H54 (cell line): Measurements from ENCODE around the gene FAM107B.
A peak's percentile ranks its signal among the peaks of the same experiment; 100 is the strongest.
"Not testable (repeated sequence)": the region's sequence is repeated elsewhere in the genome, so short reads cannot be mapped to it uniquely, and the experiment has no call there.

Experiments used
- DNase-seq: peaks from one replicate; pipeline ENCODE4 v3.0.0; 2011; ENCODE audit warnings: low spot score, mixed read lengths; ENCODE audit not compliant: insufficient read length
- FAIRE-seq: peaks from 3 replicates; lab custom pipeline; 2011; peaks lifted over from hg19 to GRCh38; lab: Jason Lieb, UNC
- POLR2A ChIP-seq: IDR thresholded peaks from 2 replicates; pipeline ENCODE4 v1.6.1; 2011; ENCODE audit warnings: low read depth, mild to moderate bottlenecking, low read length

The FAM107B gene

DNA sequence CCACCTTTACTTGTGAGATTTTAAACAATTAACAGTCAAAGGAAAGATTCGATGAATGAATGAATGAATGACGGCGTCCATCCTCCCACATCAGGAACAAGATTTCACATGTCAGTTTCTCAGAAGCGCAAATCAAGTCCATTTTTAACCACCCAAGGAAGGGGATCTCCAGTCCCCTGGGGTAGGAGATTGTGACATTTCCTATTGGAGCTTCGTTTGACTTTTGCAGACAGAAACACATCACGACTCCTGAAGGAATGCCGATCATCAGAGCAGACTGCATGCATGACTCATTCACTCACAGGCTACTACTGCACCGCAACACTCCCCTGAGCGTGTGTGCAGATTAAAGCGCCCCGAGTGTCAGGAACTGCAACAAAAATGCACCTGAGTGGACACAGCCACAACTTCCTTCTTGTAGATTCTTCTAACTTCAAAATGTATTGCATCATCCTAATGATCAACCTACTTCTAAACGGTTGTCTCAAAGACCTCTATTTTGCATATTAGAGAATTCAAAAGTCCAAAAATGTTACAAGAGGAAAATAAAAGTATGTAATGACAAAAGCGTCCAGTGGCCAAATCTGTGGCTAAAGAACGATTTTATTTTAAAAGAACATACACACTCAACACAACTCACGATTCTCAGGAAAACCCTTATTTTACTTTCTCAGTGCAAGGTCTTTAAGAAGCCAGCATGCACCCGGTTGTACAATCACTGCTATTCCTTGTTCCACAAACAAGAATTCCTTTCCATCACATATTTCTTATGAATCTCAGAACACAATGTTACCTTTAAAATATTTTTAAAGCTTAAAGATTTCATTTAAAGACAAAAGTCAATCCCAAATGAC lies 172.6 kb downstream of the FAM107B start:
- FAIRE-seq, result no peak
- TF ChIP-seq POLR2A, result no peak
- DNase-seq, result no peak

DNA sequence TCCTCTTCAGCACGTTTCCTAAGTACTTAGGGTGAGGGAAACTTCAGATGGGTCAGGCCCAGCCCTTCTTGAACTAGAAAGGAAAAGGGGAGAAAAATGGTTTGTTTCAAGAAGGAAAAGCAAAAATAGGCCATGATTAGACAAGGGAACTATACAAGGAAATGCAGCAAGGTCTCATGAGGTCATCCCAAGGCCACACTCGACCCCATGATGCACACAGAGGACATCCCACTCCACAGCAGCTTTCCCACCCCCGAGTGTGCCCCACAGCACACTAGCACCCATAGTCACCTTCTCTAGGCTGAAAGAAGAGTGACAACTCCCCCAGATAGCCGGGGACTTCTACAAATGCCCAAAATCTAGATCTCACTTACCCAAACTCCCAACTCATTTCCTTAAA lies 173.4 kb downstream of the FAM107B start:
- TF ChIP-seq POLR2A, result no peak
- no peak for FAIRE-seq
- no peak for DNase-seq

DNA sequence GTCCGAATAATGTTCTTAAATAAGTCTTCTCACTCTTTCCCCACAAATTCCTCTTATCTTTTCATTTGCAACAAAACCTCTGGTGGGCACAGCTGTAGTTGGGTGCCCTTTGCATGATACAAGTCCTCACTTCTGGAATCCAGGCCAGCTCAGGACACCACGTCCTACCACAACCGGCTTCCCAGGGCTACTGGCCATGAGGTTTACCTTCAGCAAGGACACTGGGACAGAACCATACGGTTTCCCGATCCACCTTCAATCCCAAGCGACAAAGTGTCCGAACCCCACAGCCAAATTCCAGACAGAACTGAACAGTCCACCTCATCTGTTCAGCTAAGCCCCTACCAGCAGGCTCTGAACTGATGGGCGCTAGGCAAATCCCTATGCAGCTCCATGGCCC lies 174.6 kb downstream of the FAM107B start:
- TF ChIP-seq POLR2A, result no peak
- no peak for FAIRE-seq
- no peak for DNase-seq

DNA sequence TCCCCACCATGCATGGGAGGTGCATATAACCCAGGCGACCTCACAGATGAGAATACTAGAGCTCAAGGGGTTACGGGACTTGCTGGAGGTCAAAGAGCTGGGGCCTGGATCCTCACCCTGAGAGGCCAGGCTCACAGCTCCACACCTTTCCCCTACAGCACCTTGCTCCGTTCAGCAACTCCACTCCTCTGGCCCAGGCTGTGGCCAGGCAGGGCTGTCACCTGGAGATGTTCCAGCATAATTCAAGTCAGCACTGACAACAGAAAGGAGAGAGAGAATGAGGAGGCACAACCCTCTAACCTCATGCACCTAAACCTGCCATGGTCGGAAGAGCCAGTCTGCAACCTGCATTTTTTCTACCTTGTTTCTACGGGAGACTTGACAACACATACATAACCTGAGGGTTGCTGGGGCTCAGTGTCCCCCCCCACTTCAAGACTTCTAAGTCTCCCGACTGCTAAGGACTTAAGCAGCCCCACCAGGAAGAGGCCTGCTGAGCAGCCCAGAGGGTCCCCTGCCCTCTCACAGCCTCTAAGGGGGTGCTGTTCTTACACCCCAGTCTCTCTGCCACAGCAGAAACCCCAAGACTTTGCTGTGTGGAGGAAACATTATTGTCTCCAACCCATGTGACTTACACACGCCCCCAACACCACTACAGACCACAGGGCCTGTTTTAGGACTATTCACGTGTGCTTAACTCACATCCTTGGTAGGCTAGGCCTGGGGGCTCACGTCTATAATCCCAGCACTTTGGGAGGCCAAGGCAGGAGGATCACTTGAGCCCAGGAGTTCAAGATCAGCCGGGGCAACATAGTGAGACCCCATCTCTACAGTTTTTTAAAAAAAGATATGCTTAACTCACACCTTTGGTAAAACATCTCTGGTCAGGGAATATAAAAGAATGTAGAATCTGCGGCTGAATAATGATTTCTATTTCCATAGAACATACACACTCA lies 175.6 kb downstream of the FAM107B start:
- DNase-seq (no peak), FAIRE-seq (no peak)
- TF ChIP-seq POLR2A, result no peak

DNA sequence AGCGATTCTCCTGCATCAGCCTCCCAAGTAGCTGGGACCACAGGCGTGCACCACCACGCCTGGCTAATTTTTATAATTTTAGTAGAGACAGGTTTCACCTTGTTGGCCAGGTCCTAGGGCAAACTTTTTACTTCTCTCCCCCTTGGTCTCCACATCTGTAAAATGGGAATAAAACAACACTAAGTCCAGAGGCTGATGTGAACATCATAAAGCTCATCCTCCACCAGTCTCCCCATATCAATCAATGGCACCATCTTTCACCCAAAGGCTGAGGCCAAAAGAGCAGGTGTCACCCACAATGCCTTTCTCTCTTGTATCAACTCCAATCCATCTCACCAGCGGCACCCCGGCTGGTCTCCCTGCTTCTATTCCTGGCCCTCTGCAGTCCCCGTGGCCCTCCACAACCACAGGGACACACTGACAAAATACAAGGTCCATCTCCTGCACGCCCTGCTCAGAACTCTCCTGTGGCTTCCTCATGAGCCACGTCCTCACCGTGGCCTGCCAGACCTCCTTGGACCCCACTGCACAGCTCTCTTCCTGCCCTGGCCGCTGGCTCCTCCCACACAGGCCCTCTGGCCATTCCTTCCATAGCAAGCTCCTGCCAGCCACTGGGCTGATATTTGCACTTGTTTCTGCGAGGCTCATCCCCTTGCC lies 179.0 kb downstream of the FAM107B start:
- FAIRE-seq, result no peak
- no peak for DNase-seq
- no peak for TF ChIP-seq POLR2A

DNA sequence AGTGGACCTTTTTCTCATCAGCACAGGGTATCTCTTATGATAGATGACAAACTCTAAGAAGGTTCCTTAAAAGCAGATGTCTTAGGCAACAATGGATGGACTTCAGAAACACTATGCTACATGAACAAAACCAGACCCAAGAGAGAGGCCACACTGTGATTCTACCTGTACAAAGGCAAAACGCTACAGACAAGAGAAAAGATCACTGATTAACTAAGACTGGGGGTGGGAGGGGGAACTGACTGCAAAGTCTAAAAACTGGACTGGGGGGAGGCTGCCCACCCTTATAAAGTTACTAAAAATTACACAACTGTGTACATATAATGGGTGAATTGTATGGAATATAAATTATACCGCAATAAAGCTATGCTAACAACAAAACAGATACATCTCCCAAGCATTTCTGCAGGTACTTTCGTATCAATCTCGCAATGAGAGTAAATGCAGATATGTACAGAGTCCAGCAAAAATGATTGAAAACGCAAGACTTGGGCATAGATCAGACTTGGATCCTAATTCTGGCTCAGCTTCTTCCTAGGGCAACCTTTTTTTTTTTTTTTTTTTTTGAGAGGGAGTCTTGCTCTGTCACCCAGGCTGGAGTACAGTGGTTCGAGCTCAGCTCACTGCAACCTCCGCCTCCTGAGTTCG lies 179.7 kb downstream of the FAM107B start:
- DNase-seq, result no peak
- no peak for TF ChIP-seq POLR2A
- no peak for FAIRE-seq

DNA sequence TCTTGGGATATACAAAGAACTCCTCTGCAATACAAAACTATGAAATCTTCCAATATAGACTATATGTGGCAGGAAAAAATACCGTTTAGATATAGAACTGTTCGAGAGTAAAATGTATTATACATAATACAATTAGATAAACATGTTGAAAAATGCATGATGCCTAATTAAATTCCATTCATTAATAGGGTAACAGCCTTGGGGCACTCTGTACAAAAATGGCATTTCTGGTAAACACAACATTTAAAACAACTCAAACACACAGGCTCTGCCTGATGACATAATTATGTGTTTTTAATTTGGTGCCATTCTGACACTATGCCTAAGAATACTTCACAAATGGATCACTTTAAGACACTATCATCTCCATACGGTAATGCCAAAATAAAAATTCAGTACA lies 180.9 kb downstream of the FAM107B start:
- TF ChIP-seq POLR2A, result no peak
- FAIRE-seq, result no peak
- DNase-seq, result no peak

DNA sequence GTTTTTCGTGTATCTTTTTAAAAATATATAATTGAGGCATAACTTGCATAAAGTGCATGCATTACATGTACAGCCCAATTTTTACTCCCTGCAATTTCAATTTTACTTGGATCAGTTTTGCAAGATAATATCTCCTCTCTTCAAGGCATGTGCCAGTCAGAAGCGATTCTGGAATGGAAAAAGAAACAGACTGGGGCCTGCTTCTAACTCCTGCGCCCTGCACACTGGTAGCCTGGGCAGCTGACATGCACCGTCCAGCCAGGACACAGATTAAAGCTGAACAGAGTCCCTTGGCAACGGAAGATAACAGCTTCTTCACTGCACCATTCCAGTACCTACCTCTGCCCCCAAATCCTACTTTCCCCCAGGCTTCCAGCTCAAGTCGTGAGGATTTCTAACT lies 182.1 kb downstream of the FAM107B start:
- DNase-seq, result no peak
- no peak for TF ChIP-seq POLR2A
- FAIRE-seq, result no peak

DNA sequence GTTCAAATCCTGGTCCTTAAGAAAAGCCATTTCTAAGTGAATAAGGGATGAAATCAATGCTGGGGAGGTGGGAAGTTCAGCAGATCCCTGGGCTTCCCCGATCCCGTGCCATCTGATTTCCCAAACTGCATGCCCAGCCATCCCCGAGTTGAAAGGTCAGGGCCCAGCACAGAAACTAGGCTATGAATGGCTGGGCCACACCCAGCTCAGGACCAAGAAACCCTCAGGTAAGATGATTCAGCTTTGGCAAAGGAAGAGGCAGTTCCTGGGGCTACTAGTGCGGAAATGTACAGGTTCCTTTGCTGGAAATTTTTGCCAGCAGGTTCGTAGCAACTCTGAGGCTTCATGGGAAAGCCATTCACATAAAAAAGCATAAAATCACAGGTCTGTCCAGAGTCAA lies 182.7 kb downstream of the FAM107B start:
- DNase-seq (no peak), FAIRE-seq (no peak)

DNA sequence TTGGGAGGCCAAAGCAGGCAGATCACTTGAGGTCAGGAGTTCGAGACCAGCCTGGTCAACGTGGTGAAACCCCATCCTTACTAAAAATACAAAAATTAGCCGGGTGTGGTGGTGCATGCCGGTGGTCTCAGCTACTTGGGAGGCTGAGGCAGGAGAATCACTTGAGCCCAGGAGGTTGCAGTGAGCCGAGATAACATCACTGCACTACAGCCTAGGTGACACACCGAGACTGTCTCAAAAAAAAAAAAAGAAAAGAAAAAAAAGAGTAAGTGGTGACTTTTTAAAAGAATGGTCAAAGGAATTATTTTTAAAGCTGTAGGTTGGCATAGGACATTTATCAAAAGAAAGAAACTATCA lies 185.8 kb downstream of the FAM107B start:
- DNase-seq, FAIRE-seq: not testable (repeated sequence)

More for the DNA sequence above, 182.7 kb downstream of the FAM107B start:
- no peak for TF ChIP-seq POLR2A

DNA sequence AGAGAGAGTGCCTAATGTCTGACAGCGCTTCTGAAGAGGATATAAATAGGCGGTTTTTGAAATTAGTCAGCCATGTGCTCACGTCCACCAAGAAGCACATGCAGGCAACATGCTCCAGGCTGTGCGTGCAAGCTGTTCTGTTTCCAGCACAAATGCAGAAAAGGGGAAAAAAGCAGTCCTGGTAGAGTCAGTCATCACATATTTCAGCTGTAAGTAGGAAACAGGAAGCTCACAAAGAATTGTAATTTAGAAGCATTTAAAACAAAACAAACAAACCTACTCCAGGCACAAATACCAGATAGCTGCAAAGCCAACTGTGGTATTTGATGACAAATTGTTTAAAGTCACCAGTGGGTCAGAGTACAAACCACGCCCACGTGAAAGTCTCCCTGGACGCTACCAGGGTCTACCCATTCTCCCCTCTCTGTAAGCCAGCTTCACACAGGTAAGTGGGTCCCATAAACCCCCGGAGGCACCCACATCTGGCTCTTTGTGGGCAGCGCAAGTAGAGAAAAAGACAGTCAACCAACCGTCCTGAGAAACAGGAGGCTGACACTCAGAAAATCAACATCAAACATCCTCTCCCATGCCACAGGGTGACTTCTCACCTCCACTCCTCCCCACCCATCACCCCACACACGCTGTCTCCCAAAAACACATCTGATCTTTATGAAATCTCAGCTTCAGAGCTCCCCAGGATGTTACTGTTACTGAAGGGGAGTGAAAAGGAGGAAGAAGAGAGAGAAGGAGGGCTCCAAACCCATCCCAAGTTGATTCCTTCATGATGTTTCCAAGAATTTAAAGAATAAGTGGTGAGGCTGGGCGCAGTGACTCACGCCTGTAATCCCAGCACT lies 186.4 kb downstream of the FAM107B start:
- no peak for TF ChIP-seq POLR2A
- DNase-seq (peak; percentile 35), FAIRE-seq (no peak)

DNA sequence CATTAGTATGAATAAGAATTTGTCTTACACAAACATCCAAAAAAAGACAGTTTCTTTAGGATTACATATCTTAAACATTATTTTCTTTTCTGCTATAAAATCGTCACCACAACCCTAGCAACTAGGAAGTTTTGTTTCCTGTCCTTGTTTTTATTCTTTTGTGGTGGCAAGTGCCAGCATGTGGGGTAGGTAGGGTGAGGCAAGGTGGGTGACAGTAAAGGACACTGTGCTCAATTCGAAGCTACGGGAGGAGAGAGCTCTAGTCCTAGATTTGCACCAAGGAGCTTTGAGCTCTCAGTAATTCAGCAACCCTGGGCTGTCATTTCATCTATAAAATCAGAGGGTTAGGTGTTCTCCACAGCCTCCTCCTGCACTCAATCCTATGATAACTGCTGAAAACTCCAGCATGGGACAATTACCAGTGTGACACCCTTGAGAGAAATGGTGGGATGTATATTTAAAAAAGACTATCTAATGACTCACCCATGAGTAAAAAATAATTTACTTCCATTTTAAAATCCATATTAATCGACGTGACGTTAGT lies 187.1 kb downstream of the FAM107B start:
- no peak for FAIRE-seq
- TF ChIP-seq POLR2A, result no peak

More for the DNA sequence above, 187.1 kb downstream of the FAM107B start:
- DNase-seq, result no peak
